Dedifferentiated amniotic fluid mesenchymal stem cell (primary cell): ENCODE data around the gene TXNDC9.
A peak's percentile ranks its signal among the peaks of the same experiment; 100 is the strongest.
"Not testable (repeated sequence)": the region's sequence is repeated elsewhere in the genome, so short reads cannot be mapped to it uniquely, and the experiment has no call there.

Experiments used
- DNase-seq: peaks from one replicate; pipeline ENCODE4 v3.0.0-alpha.2; 2016; ENCODE audit errors: extremely low spot score

TXNDC9 gene

GRCh38 chr2:99335911-99336803 is at the start of gene TXNDC9:
Gene TXNDC9 (minus strand): TSS chr2:99336333. CDS start chr2:99333210, 3,123 bp downstream.
- peak; percentile 99 for DNase-seq

GRCh38 chr2:99382143-99382542 is 46.0 kb upstream of the TXNDC9 start:
- no peak for DNase-seq

- no peak for DNase-seq
These were observed 44.4 kb upstream of the TXNDC9 start for GRCh38 chr2:99380376-99381010.

GRCh38 chr2:99377879-99378278 is 41.7 kb upstream of the TXNDC9 start:
- DNase-seq = no peak

GRCh38 chr2:99376254-99376864 is 40.2 kb upstream of the TXNDC9 start:
- DNase-seq = no peak

GRCh38 chr2:99374747-99375146 is 38.6 kb upstream of the TXNDC9 start:
- no peak for DNase-seq

GRCh38 chr2:99373144-99373543 is 37.0 kb upstream of the TXNDC9 start:
- DNase-seq = no peak

- not testable (repeated sequence) for DNase-seq
These were observed 32.7 kb upstream of the TXNDC9 start for GRCh38 chr2:99368854-99369253.

GRCh38 chr2:99365661-99366060 is 29.5 kb upstream of the TXNDC9 start:
- no peak for DNase-seq

GRCh38 chr2:99356853-99357252 is 20.7 kb upstream of the TXNDC9 start:
- DNase-seq = no peak

GRCh38 chr2:99354825-99355224 is 18.7 kb upstream of the TXNDC9 start:
- not testable (repeated sequence) for DNase-seq

GRCh38 chr2:99354070-99354469 is 17.9 kb upstream of the TXNDC9 start:
- no peak for DNase-seq

GRCh38 chr2:99350194-99350593 is 14.1 kb upstream of the TXNDC9 start:
- no peak for DNase-seq

- no peak for DNase-seq
These were observed 12.0 kb upstream of the TXNDC9 start for GRCh38 chr2:99348173-99348572.

GRCh38 chr2:99346218-99346617 is 10.1 kb upstream of the TXNDC9 start:
- no peak for DNase-seq

- not testable (repeated sequence) for DNase-seq
These were observed 9.3 kb upstream of the TXNDC9 start for GRCh38 chr2:99345446-99345845.

GRCh38 chr2:99342536-99342935 is 6.4 kb upstream of the TXNDC9 start:
- no peak for DNase-seq

- no peak for DNase-seq
These were observed 4.6 kb upstream of the TXNDC9 start for GRCh38 chr2:99340669-99341236.

- DNase-seq = peak; percentile 24
These were observed 2.0 kb upstream of the TXNDC9 start for GRCh38 chr2:99338029-99338585.

- peak; percentile 92 for DNase-seq
These were observed 1.2 kb upstream of the TXNDC9 start, which contains the start of gene EIF5B for GRCh38 chr2:99337113-99338028. Gene EIF5B (plus strand): TSS chr2:99337389. CDS start chr2:99337555, 166 bp downstream.

- no peak for DNase-seq
These were observed 625 bp upstream of the TXNDC9 start for GRCh38 chr2:99336804-99337112.
